CD4-positive, alpha-beta T cell treated with Interferon alpha-2 for 1 hour (primary cell): ENCODE results near the gene ETV4.
"Not testable (repeated sequence)": the region's sequence is repeated elsewhere in the genome, so short reads cannot be mapped to it uniquely, and the experiment has no call there.

Experiments
- DNase-seq, 2 donors: peaks; one replicate each; pipeline ENCODE4 v3.0.0-alpha.2; 2020 to 2022

ETV4 gene

DNA sequence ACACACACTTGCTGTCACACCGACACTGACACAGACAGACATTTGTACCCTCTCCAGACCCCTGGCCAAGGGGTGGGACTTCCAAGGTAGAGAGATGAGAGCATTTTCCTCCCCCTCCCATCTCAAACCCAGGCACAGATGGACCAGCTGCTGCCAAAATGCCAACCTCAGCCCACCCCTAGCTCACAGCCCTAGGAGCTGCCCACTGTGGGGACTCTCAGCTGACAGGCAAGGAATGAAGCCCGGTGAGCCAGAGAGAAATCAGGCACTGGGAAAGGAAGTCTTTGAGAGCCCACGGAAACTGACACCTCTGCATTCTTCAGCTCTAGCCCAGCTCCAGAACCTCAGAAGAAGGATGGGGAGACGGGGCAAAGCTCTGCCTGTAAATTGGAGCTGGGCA lies 2.8 kb downstream of the ETV4 start:
- DNase-seq = no peak

DNA sequence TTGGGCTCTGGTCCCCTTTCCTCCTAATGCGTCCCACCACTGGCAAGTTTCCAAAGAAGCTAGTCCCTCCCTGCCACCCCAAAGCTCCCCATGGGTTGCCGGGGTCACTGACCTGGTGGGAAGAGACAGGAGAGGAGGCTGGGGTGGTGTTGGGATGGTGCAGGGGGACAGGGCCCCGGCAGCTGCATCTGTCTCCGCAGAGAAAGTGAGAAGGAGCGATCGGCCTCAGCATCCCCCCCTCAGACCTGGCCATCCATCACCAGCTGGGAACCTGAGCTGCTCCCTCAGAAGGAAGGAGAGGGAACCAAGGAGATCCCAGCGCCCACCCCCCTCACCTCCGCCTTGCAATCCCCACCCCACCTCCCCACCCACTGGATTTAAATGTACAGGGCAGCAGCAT lies 3.3 kb downstream of the ETV4 start:
- no peak for DNase-seq

DNA sequence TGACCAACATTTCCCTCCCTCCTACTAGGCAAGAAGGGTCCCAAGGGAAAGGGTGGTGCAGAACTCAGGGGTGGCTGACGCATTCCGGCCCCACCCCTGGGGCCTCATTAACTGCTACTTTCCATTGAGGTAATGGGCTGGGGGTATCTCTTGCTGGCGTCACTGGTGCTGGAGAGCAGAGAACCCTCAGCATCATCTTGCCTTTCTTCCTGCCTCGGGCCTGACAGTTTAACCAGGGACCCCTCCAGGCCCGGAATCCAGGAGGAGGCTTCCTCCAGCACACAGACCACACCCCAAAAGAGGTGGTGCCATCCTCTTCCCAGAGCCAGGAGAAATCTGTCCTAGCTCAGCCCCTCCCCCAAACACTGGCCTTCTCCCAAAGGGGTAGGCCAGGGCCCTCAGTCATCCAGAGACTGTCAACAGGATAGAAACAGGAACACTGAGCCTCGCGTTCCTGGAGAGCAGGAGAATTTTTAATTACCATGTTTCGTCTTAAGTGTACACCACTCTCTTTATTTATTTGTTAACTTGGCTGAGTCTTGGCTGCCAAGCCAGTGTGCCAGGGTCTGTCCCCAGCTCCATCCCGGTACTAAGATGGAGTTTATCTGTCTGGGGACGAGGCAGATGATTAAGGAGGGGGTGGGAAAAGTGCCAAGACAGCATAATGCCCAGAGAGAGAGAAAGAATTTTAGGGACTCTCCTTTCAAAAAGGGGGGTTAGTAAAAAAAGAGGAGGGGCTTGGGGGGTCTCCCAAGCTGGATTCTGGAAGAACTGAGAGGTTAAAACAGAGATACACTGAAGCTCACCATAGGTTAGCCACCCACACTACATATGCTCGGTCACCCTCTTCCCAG lies 5.1 kb downstream of the ETV4 start:
- DNase-seq = no peak

DNA sequence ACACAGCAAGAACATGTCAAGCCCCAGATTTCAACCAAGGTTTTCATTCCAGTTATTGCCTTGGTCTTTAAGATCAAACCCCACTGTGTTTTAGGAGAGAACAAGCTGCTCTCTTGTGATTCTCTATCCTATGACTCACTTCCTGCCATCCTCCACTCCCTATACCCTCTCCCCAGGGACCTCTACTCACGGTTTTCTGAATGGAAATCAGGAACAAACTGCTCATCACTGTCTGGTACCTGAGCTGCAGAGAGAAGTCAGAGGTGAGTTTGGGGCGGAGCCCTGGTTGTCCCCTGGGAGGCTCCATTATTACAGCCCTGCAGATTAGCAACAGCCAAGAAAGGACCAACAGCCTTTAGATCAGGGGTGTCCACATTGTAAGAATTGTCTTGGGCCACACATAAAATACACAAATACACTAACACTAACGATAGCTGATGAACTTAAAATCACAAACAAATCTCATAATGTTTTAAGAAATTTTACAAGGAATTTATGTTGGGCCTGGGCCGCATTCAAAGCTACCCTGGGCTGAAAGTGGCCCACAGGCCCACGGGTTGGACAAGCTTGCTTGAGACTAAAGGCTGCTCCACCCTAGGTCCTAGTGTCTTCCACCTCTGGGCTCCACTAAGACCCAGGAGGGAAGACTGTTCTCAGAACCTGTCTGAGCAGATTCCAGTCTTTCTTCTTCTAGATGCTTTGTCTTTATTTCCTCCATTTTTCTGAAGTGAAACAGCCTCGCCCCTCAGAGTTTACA lies 9.7 kb downstream of the ETV4 start:
- DNase-seq = no peak

DNA sequence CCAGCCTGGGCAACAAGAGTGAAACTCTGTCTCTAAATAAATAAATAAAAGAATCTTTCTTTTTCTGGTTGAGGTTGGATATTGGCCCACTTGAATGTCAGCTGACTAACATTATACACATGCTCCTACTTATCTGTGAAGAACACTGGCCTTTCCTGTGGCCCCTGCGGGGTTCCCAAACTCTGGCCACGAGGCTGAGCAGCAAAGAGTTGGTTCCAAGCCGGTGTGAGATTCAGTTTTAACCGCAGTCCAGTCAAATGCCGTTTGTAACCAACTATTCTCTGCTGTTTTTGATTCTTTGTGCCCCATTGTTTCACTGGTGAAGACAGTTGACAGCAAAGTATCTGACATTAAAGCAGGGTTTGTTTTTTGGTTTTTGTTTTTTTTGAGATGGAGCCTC lies 11.2 kb downstream of the ETV4 start:
- no peak for DNase-seq

DNA sequence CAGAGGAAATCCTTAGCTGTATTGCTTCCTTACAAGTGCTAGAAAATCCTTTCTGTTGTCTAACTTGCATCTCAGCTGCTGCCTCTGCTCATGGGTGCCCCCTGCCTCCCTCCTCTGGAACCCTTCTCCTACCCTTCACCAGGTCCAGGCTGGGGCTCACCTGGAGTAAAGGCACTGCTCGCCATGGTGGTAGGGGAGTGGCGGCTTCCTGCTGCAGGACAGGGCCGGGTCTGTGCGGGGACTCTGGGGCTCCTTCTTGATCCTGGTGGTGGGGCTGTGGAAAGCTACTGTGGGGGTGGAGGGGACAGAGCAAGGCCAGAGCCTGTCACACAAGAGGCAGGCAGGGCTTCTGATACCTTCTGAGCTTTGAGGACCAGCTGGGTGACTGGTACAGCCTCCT lies 12.4 kb downstream of the ETV4 start:
- no peak for DNase-seq

DNA sequence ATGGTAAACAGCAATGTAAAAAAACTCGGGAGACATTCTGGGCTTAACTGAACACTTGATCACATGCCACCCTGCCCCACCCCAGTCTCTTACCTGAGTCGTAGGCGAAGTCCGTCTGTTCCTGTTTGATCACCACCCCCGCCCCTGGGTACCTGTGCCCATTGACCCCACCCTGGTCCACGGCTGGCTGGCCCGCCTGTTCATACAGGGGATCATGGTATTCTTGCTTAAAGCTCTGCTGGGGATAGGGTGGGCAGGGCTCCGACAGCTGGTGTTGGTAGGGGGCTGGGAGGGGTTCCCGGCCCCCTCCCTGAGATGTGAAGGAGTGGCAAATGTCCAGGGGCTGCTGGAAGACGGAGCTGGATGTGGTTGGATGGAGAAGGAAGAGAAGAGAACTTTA lies 13.6 kb downstream of the ETV4 start:
- DNase-seq = no peak

DNA sequence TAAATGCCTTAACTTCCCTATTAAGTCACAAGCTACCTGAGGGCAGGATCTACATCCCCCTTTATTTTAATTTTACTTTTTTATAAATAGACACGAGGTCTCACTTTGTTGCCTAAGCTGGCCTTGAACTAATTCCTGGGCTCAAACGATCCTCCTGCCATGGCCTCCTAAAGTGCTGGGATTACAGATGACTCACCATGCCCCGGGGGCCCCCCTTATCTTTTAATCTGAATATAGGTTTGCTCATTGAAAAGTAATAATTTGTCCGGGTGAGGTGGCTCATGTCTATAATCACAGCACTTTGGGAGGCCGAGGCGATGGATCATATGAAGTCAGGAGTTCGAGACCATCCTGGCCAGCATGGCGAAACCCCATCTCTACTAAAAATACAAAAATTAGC lies 14.2 kb downstream of the ETV4 start:
- DNase-seq = no peak

DNA sequence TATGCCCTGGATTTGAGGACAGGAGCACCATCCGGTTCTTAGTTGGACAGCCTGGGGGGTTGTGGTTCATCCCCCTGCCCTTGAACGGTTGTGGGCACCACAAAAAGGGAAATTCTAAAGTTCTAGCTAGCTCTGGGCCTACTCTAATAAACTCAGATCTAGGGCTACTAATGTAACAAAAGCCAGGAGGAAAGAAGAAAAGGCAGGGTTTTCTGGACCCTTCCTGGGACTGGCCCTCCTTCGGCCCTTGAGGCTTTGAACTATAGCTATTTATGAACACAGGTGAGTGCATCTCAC lies 15.1 kb downstream of the ETV4 start:
- DNase-seq = no peak

DNA sequence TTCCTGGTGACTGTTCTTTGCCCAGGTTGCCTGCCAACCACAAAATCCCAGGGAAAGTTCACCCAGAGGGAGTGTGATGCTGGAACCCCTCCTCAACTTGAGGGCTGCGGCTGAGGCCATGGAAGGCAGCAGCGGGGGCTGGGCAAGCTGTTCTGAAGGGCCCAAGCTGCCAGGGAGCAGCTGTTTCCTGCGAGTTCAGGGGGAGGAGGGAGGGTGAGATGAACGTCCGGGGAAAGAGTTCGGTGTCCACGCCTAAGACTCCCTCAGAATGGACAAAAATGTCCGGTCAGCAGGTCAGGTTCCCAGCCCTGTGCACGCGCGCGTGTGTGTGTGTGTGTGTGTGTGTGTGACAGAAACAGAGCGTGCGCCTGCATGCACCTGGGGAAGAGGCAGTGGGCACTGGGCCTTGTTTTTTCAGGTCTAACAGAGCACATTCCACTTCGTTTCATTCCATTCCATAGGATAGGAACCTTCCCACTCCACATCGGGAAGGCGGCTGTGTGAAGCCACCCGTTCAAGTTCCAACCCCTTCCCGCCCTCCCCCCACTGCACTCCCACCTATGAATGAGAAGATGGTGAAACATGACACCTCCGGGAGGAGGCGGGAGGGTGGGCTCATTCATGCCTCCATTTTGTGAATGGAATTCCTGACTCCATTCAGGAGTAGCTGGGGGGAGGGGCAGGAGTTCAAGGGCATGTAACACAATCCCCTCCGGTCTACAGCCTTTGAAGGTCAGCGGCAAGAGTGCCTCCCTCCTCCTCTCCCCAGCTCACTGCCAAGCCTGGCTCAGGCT lies 15.7 kb downstream of the ETV4 start:
- no peak for DNase-seq

DNA sequence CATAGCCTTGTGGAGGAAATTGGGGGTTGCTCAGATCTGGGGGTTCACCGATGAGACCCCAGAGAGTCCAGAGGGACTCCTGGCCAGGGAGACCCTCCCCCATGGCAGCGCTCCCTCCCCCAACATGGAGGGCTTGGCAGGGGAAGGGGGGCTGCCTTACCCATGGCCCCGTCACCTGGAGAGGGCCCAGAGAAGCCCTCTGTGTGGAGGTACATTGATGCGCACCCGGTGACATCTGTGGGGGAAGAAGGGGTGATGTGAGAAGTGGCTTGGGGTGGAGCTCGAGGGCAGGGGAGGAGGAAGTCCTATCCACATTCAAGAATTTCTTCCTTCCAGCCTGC lies 16.2 kb downstream of the ETV4 start:
- DNase-seq = no peak

DNA sequence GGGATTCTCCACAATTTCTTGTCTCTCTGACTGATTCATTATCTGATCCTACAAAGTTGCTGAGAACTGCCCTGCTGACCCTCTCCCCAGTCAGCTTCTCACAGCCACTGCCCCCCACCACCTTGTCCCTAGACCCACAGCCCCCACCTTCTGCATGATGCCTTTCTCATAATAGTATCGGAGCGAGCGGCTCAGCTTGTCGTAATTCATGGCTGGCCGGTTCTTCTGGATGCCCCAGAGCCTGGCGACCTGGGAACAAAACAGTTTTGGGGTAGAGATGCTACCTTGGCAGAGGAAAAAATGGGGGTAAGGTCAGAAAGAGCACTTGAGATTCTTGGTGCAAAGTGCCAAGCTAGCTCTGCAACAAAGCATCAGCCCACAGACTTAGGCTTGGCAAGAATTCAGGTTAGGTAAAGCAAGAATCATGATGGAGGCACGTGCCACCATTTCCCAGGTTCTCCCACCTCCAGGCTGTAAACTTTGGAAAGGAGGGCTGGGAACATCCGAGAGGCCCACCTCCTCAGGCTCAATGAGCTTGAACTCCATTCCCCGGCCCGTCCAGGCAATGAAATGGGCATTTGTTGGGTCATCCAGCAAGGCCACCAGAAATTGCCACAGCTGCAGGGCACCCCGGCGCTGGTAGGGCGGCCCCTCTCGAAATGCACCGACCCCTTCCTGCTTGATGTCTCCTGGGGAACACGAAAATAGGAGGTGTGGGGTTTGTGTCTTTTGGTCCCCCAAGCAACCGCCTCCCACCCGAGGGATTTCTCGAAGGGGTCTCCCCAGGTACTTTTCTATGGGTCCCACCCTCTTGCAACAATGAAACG lies 16.9 kb downstream of the ETV4 start:
- DNase-seq = no peak

DNA sequence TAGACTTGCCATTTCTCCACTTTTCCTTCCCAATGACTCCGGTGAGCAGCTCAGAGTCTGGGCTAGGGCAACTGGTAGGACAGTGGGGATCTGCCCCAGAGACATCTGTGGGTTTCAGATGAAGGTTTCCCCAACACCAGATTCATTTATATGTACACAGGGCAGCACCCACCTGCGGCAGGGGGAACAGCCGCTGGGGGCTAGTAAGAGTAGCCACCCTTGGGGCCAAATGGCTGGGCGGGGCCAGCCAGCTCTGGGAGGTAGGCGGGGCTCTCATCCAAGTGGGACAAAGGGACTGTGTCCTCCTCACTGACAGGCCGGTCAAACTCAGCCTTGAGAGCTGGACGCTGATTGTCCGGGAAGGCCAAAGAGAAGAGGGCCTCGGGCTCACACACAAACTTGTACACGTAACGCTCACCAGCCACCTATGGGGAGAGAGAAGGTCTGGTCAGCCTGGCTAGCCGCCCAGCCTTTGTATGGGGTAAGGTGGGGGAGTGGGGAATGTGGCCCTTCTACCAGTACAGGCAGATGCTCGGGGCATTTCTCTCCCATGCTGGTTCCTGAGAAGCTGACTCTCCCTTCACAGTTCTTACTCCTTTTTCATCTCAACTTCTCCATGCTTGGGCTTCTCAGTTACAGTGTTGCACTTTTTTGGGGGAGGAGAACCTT lies 17.7 kb downstream of the ETV4 start:
- no peak for DNase-seq

DNA sequence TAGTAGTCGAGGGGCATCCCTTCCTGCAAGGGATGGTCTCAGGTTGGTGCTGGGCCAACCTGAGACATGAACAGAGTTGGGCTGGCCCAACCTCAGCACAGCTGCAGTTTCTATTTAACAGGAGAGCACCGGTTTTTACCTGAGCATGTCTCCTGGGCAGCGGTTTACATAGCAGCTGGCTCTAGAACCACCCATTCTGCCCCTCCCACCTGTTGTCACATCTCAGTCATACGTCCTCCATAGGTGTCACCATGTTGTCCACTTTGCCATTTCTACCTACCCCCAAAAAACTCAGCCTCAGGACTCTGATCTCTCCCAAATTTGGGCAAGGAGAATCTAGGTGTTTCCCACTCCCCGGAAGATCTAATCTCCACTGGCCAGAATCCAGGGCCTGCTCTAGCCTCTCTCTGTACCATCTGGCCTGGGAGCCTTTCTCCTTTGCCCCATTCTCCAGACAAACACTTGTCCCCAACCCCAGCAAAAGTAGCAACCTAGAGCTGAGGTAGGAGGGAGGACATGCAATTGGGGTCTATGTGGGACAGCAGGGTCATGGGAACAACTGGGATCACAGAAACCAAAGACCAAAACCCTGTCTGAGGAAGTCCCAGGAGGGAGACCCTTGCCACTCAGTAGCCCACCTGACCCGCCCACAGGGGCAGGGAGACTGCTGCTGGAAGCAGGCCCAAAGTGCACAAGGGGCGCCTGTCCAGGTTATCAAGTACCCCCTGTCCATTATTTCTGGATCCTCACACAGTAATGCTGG lies 19.1 kb downstream of the ETV4 start:
- DNase-seq = no peak

DNA sequence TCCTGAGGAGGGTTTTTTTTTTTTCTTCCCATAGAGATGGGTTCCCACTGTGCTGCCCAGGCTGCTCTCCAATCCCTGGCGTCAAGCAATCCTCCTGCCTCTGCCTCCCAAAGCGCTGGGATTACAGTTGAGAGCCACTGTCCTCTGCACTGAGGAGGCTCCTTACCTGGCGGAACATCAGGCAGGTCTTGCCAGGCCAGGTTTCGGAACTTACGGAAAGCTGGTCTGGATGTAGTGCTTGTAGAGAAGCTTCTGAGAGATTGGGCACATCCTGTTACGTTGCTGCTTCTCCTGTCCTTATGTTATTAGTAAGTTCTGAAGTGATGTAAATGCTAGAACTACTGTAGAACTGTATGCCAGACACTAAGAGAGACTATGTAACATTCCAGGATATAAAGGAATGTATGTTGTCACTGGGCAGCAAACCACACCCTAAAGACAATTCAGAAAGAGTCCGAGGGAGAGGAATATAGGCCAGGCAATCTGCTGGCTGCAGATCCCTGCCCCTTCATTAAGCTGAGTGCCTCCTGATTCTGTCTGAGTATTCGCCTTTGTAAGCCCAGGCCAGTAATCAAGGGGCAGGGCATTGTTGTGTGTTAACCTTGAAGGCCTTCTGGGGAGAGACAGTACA lies 21.1 kb downstream of the ETV4 start:
- no peak for DNase-seq

DNA sequence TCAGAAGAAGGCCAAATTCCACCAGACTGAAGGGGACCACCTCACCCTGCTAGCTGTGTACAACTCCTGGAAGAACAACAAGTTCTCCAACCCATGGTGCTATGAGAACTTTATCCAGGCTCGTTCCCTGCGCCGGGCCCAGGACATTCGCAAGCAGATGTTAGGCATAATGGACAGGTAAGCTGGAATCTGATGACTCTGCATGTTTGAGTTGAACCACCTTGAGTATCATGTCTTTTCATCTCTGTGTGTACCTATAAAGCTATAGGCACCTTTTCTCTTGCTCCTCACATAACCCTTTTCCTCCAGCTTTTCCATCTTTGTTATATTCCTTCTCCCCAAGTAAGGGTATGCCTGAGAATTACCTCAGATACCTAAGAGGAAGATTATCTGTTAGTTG lies 24.8 kb downstream of the ETV4 start:
- DNase-seq = no peak

DNA sequence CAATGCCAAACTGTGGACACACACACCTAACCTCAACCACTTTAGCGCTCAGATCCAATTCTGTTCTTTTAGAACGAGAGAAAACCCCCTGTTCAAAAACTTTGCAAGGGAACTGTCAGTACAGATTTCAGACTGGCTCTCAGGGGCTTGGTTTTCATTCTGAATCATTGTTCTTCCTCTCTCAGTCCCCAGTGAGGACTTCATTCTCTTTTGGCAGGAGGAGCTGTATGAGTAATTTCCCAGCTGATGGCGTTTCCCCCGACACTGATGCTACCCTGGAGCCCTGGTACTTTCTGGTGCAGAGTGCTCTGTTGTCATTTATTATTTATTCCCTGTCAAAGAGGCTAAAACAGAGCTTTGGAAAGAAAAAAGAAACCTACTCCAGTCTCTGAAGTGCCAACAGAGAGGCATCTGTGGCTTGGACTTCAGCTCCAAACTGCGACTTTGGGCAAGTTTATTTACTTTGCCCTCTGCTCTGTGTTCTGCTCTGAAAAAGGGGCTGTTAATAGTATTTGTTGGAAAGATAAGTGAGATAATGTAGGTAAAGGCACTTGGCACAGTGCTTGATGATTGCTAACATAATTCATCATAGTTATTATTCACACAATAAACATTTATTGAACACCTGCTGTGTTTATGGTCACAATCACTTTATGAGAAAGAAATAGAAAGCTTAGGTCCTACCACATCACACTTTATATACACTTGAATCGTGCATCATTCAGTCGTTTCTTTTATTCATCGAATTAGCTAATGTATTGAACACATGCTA lies 28.3 kb downstream of the ETV4 start:
- no peak for DNase-seq

DNA sequence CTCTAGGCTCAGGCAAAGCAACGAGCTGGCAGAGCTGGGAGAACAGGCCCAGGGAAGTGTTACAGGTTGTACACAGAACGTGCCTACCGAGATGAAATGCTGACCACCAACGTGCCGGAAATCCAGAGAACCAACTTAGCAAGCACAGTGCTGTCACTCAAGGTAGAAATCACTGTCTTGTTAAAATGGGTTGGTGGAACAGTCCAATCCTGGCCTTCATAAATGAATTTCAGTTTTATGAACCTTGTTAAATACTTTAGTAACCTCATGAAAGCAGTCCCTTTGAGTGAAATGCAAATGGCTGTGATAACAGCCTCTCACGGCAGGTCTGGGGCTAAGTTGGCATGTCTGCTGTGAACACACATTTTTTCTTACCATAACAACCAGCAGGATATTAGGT lies 29.0 kb downstream of the ETV4 start:
- DNase-seq = no peak

DNA sequence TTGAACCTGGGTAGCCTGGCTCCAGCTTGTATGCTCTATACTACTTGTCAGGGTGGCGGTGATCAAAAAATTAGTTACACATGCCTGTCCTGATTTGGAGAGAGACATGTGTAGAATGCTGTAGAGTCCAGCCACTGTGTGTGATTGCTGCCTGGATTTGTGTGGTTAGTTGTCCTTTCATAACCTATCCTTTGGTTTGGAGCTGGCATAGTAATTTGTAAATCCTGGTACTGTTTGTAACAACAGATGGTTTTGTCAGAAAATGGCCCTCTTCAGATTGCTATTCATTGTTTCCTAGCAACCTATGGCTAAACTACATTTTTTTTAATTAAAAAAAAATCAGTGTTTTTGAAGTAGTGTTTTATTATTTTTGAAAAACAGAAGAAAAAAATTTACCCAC lies 30.5 kb downstream of the ETV4 start:
- no peak for DNase-seq

DNA sequence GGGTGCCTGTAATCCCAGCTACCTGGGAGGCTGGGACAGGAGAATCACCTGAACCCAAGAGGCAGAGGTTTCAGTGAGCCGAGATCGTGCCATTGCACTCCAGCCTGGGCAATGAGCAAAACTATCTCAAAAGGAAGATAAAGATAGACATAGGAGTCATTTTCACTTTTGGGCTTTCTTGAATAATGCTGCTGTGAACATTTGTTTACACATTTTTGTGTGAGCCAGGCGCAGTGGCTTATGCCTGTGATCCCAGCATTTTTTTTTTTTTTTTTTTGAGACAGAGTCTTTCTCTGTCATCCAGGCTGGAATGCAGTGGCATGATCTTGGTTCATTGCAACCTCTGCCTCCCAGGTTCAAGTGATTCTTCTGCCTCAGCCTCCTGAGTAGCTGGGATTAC lies 34.9 kb downstream of the ETV4 start:
- not testable (repeated sequence) for DNase-seq
